Hepatocyte (in vitro differentiated cells): ENCODE results near the gene SAMD11.

Experiments used
- EZH2 ChIP-seq: fragments of 200-600 bp; sonication (generic); IDR thresholded peaks from 2 replicates; pipeline ENCODE4 v1.6.1; 2016; ENCODE audit warnings: antibody characterized with exemption, mild to moderate bottlenecking, borderline replicate concordance
- EZH2phosphoT487 ChIP-seq: fragments of 200-600 bp; sonication (generic); IDR thresholded peaks from one replicate; pipeline ENCODE4 v1.6.1; 2018; ENCODE audit warnings: antibody characterized with exemption, mild to moderate bottlenecking, low read depth, moderate library complexity; ENCODE audit not compliant: unreplicated experiment, severe bottlenecking
- TF ChIP-seq, protein P1 (sequence below): fragments of 200-600 bp; sonication (generic); IDR thresholded peaks from 2 replicates; pipeline ENCODE4 v1.5.1; 2016; ENCODE audit warnings: antibody characterized with exemption, mild to moderate bottlenecking; ENCODE audit not compliant: poor library complexity

DNA sequence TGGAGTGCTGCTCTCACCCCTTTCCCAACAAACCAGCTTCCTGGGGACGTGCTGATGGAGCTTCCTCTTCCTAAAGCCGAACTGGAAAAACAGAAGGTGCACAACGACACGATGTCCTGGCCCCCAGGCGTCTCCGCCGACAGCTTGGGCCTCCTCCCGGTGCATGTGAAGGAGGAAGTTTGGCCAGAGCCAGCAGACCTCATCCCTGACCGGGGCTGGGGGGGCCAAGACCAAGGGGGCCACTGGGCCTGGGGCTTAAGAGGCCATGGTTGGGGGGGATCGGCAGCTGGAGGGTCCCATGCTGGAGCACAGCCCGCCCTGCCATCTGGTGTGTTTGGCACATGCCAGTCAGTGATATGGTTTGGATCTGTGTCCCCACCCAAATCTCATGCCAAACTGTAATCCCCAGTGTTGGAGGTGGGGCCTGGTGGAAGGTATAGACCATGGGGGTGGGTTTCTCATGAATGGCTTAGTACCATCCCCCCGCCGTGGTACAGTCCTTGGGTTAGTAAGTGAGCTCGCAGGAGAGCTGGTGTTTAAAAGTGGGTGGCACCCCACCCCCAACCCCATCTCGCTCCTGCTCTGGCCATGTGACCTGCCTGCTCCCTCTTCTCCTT, 69.8 kb downstream of the SAMD11 start:
- TF ChIP-seq, protein P1, sequence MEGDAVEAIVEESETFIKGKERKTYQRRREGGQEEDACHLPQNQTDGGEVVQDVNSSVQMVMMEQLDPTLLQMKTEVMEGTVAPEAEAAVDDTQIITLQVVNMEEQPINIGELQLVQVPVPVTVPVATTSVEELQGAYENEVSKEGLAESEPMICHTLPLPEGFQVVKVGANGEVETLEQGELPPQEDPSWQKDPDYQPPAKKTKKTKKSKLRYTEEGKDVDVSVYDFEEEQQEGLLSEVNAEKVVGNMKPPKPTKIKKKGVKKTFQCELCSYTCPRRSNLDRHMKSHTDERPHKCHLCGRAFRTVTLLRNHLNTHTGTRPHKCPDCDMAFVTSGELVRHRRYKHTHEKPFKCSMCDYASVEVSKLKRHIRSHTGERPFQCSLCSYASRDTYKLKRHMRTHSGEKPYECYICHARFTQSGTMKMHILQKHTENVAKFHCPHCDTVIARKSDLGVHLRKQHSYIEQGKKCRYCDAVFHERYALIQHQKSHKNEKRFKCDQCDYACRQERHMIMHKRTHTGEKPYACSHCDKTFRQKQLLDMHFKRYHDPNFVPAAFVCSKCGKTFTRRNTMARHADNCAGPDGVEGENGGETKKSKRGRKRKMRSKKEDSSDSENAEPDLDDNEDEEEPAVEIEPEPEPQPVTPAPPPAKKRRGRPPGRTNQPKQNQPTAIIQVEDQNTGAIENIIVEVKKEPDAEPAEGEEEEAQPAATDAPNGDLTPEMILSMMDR: no peak
- TF ChIP-seq EZH2 (no peak), EZH2phosphoT487 (no peak)
